ENCODE data around the gene PSME3IP1.
"Not testable (repeated sequence)": the region's sequence is repeated elsewhere in the genome, so short reads cannot be mapped to it uniquely, and the experiment has no call there.

The PSME3IP1 gene

GRCh38 chr16:57185945-57186871, at the start of gene PSME3IP1, which contains the start of gene RSPRY1:
Gene PSME3IP1 (minus strand): TSS chr16:57186039. CDS start chr16:57173854, 12,185 bp downstream.
Gene RSPRY1 (plus strand): TSS chr16:57186329. CDS start chr16:57204659, 18,330 bp downstream.
- peak; percentile 100 for DNase-seq

GRCh38 chr16:57235128-57236021, 49.5 kb upstream of the PSME3IP1 start:
- DNase-seq, result no peak

- no peak for DNase-seq
These were observed 48.9 kb upstream of the PSME3IP1 start for GRCh38 chr16:57234707-57235092.

GRCh38 chr16:57233944-57234706, 48.3 kb upstream of the PSME3IP1 start:
- no peak for DNase-seq

GRCh38 chr16:57231821-57232350, 46.0 kb upstream of the PSME3IP1 start:
- DNase-seq, result no peak

GRCh38 chr16:57229079-57229478, 43.2 kb upstream of the PSME3IP1 start:
- DNase-seq, result no peak

GRCh38 chr16:57226701-57227621, 41.1 kb upstream of the PSME3IP1 start:
- no peak for DNase-seq

- no peak for DNase-seq
These were observed 40.1 kb upstream of the PSME3IP1 start for GRCh38 chr16:57225978-57226377.

GRCh38 chr16:57224651-57225335, 39.0 kb upstream of the PSME3IP1 start:
- DNase-seq, result no peak

- DNase-seq, result no peak
These were observed 37.2 kb upstream of the PSME3IP1 start for GRCh38 chr16:57223057-57223456.

GRCh38 chr16:57216968-57217367, 31.1 kb upstream of the PSME3IP1 start:
- no peak for DNase-seq

GRCh38 chr16:57213462-57213861, 27.6 kb upstream of the PSME3IP1 start:
- no peak for DNase-seq

- no peak for DNase-seq
These were observed 23.9 kb upstream of the PSME3IP1 start for GRCh38 chr16:57209780-57210179.

GRCh38 chr16:57208926-57209325, 23.1 kb upstream of the PSME3IP1 start:
- DNase-seq, result no peak

GRCh38 chr16:57204675-57205074, 18.8 kb upstream of the PSME3IP1 start:
- DNase-seq, result no peak

GRCh38 chr16:57203451-57203850, 17.6 kb upstream of the PSME3IP1 start:
- DNase-seq, result no peak

GRCh38 chr16:57202095-57202886, 16.5 kb upstream of the PSME3IP1 start:
- DNase-seq, result no peak

- not testable (repeated sequence) for DNase-seq
These were observed 15.1 kb upstream of the PSME3IP1 start for GRCh38 chr16:57200926-57201325.

GRCh38 chr16:57200321-57200720, 14.5 kb upstream of the PSME3IP1 start:
- DNase-seq, result not testable (repeated sequence)

GRCh38 chr16:57196753-57197152, 10.9 kb upstream of the PSME3IP1 start:
- no peak for DNase-seq
